Ovary (tissue), 3 donors: ENCODE results near the gene CEP57L1.

ENCODE experiments used
- CTCF ChIP-seq, 3 donors: fragments of 450-650 bp in 2 of 3; fragments of 200-600 bp in 1 of 3; IDR thresholded peaks; one replicate each; pipeline versions ENCODE4 v1.5.1 to v1.8.0; 2016 to 2022; ENCODE audit warnings: antibody characterized with exemption in 3 of 3, mild to moderate bottlenecking in 1 of 3
- EP300 ChIP-seq: sonication (generic); formaldehyde crosslinking; IDR thresholded peaks from one replicate; pipeline ENCODE4 v1.6.1; 2017; ENCODE audit warnings: antibody characterized with exemption
- POLR2A ChIP-seq: fragments of 450-650 bp; IDR thresholded peaks from one replicate; pipeline ENCODE4 v1.6.1; 2017; ENCODE audit warnings: antibody characterized with exemption, mild to moderate bottlenecking, moderate library complexity
- donor health status: DM: no; HTN: no; CAD: no.

- TF ChIP-seq POLR2A: no peak
- TF ChIP-seq CTCF (IDR thresholded peaks at IDR 0.05): peak; percentile 42 to 69 (median 64)
- no peak for TF ChIP-seq EP300
Observed at GRCh38 chr6:109073344-109074132, 21.8 kb upstream of the CEP57L1 start.
